ENCODE data around the gene PON3. TPM values are rescaled to one million over a fixed set of nuclear protein-coding genes. Genes with fewer than 3 reads are reported as not detected.

Gene PON3
- total RNA-seq, 2 experiments from 2014 or later = not detected

- Histone ChIP-seq H3K79me2 (ENCODE audit: insufficient read depth, low read depth, low read length) (no peaks in the 10 kb centered on the region), H2AFZ (ENCODE audit: low read length) (no peak overlapping the region), H3K4me1 (ENCODE audit: insufficient read depth, low read length, poor library complexity, severe bottlenecking) (no peaks in the 10 kb centered on the region), H3K9me2 (ENCODE audit: insufficient read depth, low read length) (no peaks in the 10 kb centered on the region), H4K20me1 (ENCODE audit: insufficient read depth, low read length) (no peaks in the 10 kb centered on the region), H3K4me3 (ENCODE audit: low read depth, low read length, poor library complexity, severe bottlenecking) (no peak overlapping the region), H3K4me2 (ENCODE audit: low read length) (no peak overlapping the region), H3K27ac (ENCODE audit: low read depth, low read length, poor library complexity, severe bottlenecking) (no peak overlapping the region), H3K9me3 (ENCODE audit: low read length) (no peaks in the 10 kb centered on the region), H3K36me3 (ENCODE audit: insufficient read depth, low read length) (no peaks in the 10 kb centered on the region)
- no TSS peak for BruUV-seq (replicated peaks)
- no peak for TF ChIP-seq EZH2phosphoT487 (IDR thresholded peaks at IDR 0.05; ENCODE audit: borderline replicate concordance, low read depth, low read length)
- TF ChIP-seq CTCF (conservative IDR thresholded peaks at IDR 0.05; ENCODE audit: low read length) = no peak
- ChIA-PET POLR2A (interaction anchor here (0.7 kb wide), 1 partner anchor 27 kb away, joined by 3 read pairs; no protein-coding TSS in a partner anchor), CTCF (ENCODE audit: unreplicated experiment) (no interaction called here)
- no peak for DNase-seq (ENCODE audit: low spot score)
- intact Hi-C loops (cut with micrococcal nuclease; ENCODE audit: unreplicated experiment) = no loop called here
These were observed 9.6 kb upstream of the PON3 start for GRCh38 chr7:95405800-95406199.

- TF ChIP-seq EZH2phosphoT487 (IDR thresholded peaks at IDR 0.05; ENCODE audit: borderline replicate concordance, low read depth, low read length) = no peak
- no peak for TF ChIP-seq CTCF (conservative IDR thresholded peaks at IDR 0.05; ENCODE audit: low read length)
- Histone ChIP-seq H3K9me3 (ENCODE audit: low read length) (no peaks in the 10 kb centered on the region), H3K79me2 (ENCODE audit: insufficient read depth, low read depth, low read length) (no peaks in the 10 kb centered on the region), H3K4me2 (ENCODE audit: low read length) (no peak overlapping the region), H4K20me1 (ENCODE audit: insufficient read depth, low read length) (no peaks in the 10 kb centered on the region), H2AFZ (ENCODE audit: low read length) (no peak overlapping the region), H3K27ac (ENCODE audit: low read depth, low read length, poor library complexity, severe bottlenecking) (no peak overlapping the region), H3K4me3 (ENCODE audit: low read depth, low read length, poor library complexity, severe bottlenecking) (no peak overlapping the region), H3K4me1 (ENCODE audit: insufficient read depth, low read length, poor library complexity, severe bottlenecking) (no peaks in the 10 kb centered on the region), H3K36me3 (ENCODE audit: insufficient read depth, low read length) (no peaks in the 10 kb centered on the region), H3K9me2 (ENCODE audit: insufficient read depth, low read length) (no peaks in the 10 kb centered on the region)
- no TSS peak for BruUV-seq (replicated peaks)
- intact Hi-C loops (cut with micrococcal nuclease; ENCODE audit: unreplicated experiment) = no loop called here
- CTCF ChIA-PET (ENCODE audit: unreplicated experiment) = no interaction called here
- POLR2A ChIA-PET = interaction anchor here (0.7 kb wide), 1 partner anchor 28 kb away, joined by 3 read pairs; no protein-coding TSS in a partner anchor
- no peak for DNase-seq (ENCODE audit: low spot score)
These were observed 9.0 kb upstream of the PON3 start for GRCh38 chr7:95405208-95405607.

GRCh38 chr7:95404316-95404865, 8.2 kb upstream of the PON3 start:
- BruUV-seq (replicated peaks) = no TSS peak
- CTCF ChIA-PET (ENCODE audit: unreplicated experiment) = no interaction called here
- POLR2A ChIA-PET = interaction anchor here (0.6 kb wide), 1 partner anchor 253 kb away, joined by 6 read pairs; no protein-coding TSS in a partner anchor

More at GRCh38 chr7:95404316-95404865, 8.2 kb upstream of the PON3 start:
- Histone ChIP-seq H3K4me3 (ENCODE audit: low read depth, low read length, poor library complexity, severe bottlenecking) (no peak overlapping the region), H3K27ac (ENCODE audit: low read depth, low read length, poor library complexity, severe bottlenecking) (no peak overlapping the region), H3K36me3 (ENCODE audit: insufficient read depth, low read length) (no peaks in the 10 kb centered on the region), H3K9me2 (ENCODE audit: insufficient read depth, low read length) (no peaks in the 10 kb centered on the region), H4K20me1 (ENCODE audit: insufficient read depth, low read length) (no peaks in the 10 kb centered on the region), H3K9me3 (ENCODE audit: low read length) (no peaks in the 10 kb centered on the region), H3K4me1 (ENCODE audit: insufficient read depth, low read length, poor library complexity, severe bottlenecking) (no peaks in the 10 kb centered on the region), H2AFZ (ENCODE audit: low read length) (no peak overlapping the region), H3K79me2 (ENCODE audit: insufficient read depth, low read depth, low read length) (no peaks in the 10 kb centered on the region), H3K4me2 (ENCODE audit: low read length) (no peak overlapping the region)
- intact Hi-C loops (cut with micrococcal nuclease; ENCODE audit: unreplicated experiment) = no loop called here
- TF ChIP-seq CTCF (conservative IDR thresholded peaks at IDR 0.05; ENCODE audit: low read length) = no peak
- no peak for TF ChIP-seq EZH2phosphoT487 (IDR thresholded peaks at IDR 0.05; ENCODE audit: borderline replicate concordance, low read depth, low read length)
- no peak for DNase-seq (ENCODE audit: low spot score)

All from OCI-LY7 (cell line).